Loucy (cell line): ENCODE data around the gene CACNA1I.

Experiments
- H2AFZ ChIP-seq: fragments of 200-600 bp; sonication (generic); 2 replicates; pipeline ENCODE4 v1.6.0; 2016; ENCODE audit warnings: antibody characterized with exemption, mild to moderate bottlenecking, low read length, moderate library complexity
- H3F3A ChIP-seq: fragments of 200-600 bp; 2 replicates; pipeline ENCODE4 v1.6.0; 2016; ENCODE audit warnings: antibody characterized with exemption, low read depth, mild to moderate bottlenecking
- H3K27me3 ChIP-seq: fragments of 200-600 bp; sonication (generic); 2 replicates; pipeline ENCODE4 v1.6.1; 2014; ENCODE audit warnings: low read length, mild to moderate bottlenecking; ENCODE audit not compliant: insufficient read depth, poor library complexity, severe bottlenecking
- H3K36me3 ChIP-seq: fragments of 200-600 bp; sonication (generic); 2 replicates; pipeline ENCODE4 v1.6.1; 2016; ENCODE audit warnings: low read length; ENCODE audit not compliant: insufficient read depth
- H3K4me1 ChIP-seq: fragments of 200-600 bp; sonication (generic); 2 replicates; pipeline ENCODE4 v1.5.1; 2014; ENCODE audit warnings: low read length, mild to moderate bottlenecking; ENCODE audit not compliant: insufficient read depth, poor library complexity, severe bottlenecking
- H3K4me2 ChIP-seq: fragments of 200-600 bp; sonication (generic); 2 replicates; pipeline ENCODE4 v1.6.0; 2014; ENCODE audit warnings: antibody characterized with exemption, low read length, low read depth, mild to moderate bottlenecking; ENCODE audit not compliant: poor library complexity, severe bottlenecking
- H3K4me3 ChIP-seq: fragments of 200-600 bp; sonication (generic); 2 replicates; pipeline ENCODE4 v1.5.1; 2014; ENCODE audit warnings: low read length, mild to moderate bottlenecking, mixed read lengths; ENCODE audit not compliant: poor library complexity, severe bottlenecking
- H3K79me2 ChIP-seq: fragments of 200-600 bp; sonication (generic); 2 replicates; pipeline ENCODE4 v1.6.1; 2014; ENCODE audit warnings: low read length; ENCODE audit not compliant: insufficient read depth
- H3K9ac ChIP-seq: fragments of 200-600 bp; sonication (generic); 2 replicates; pipeline ENCODE4 v1.6.0; 2014; ENCODE audit warnings: mild to moderate bottlenecking, low read depth, low read length, moderate library complexity; ENCODE audit not compliant: poor library complexity, severe bottlenecking
- H3K9me2 ChIP-seq: fragments of 200-600 bp; sonication (generic); replicated peaks from 2 replicates; pipeline ENCODE4 v1.6.1; 2016; ENCODE audit warnings: low read depth, low read length, mixed read lengths
- H3K9me3 ChIP-seq: fragments of 200-600 bp; sonication (generic); 2 replicates; pipeline ENCODE4 v1.6.1; 2014; ENCODE audit warnings: mild to moderate bottlenecking, antibody characterized with exemption, low read length, low read depth; ENCODE audit not compliant: insufficient read depth
- H4K20me1 ChIP-seq: fragments of 200-600 bp; sonication (generic); 2 replicates; pipeline ENCODE4 v1.6.0; 2014; ENCODE audit warnings: antibody characterized with exemption, low read length, mild to moderate bottlenecking; ENCODE audit not compliant: insufficient read depth, poor library complexity, severe bottlenecking
- EZH2phosphoT487 ChIP-seq: fragments of 200-600 bp; IDR thresholded peaks from 2 replicates; pipeline ENCODE4 v1.6.1; 2018; ENCODE audit warnings: antibody characterized with exemption, mild to moderate bottlenecking, moderate library complexity, borderline replicate concordance
- TF ChIP-seq, protein P1 (sequence below): fragments of 200-600 bp; sonication (generic); conservative IDR thresholded peaks from 2 replicates; pipeline ENCODE4 v1.5.1; 2014; ENCODE audit warnings: mild to moderate bottlenecking, antibody characterized with exemption, low read length

CACNA1I gene

DNA sequence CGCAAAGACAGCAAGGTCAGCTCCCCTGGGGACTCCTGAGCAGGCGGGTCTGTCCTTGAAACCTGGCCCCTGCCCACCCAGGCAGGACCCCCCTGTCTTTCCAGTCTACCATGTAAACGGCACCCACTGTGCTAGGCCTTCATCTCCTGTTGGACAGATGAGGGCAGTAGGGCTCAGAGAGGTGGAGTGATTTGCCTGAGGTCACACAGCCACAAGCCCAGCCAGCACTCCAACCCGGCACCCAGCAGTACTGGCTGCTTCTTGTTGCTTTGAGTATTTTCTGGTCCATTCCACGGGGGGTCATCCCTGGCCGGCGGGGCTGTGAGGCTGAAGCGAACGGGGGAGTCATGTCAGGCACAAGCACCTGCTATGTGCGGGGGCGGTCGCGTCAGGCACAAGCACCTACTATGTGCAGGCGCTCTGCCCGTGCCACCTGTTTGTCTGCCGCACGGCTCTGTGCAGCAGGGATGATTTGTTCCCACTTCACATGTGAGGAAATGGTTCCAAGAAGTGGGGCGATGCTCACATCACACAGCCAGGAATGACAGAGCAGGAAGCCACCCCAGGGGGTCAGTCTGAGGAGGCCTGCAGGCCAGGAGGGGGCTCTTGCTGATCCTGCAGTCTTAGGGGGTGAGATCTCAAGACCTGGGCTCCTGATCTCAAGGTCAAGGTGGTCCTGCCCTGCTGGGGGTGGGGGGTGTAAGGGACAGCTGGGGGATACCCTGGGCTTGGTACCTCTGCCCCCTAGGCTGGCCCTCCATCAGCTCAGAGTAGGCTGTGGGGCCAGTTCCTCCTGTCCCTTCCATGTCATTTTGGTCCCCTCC is 110.7 kb downstream of the CACNA1I start:
- peaks cover 12% of the 10 kb centered on the region for H3K4me1 ChIP-seq

DNA sequence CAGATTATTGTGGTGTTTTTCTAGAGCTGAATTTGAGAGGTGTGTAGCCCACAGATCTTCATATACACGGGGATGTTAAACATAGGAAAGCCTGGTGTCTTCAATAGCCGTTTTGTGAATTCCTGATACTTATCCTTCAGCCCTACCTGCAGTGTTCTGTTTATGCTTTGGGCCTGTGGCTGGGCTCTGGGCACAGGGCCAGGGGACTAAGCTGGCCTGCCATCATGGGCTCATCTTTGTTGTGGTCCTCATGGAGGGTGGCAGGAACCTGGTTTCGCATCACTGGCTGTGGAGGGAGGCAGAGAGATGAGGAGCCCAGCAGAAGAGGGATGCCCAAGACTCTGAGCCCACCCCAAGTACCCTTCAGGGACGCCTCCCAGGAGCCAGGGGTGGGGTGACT is 112.4 kb downstream of the CACNA1I start:
- TF ChIP-seq, protein P1, sequence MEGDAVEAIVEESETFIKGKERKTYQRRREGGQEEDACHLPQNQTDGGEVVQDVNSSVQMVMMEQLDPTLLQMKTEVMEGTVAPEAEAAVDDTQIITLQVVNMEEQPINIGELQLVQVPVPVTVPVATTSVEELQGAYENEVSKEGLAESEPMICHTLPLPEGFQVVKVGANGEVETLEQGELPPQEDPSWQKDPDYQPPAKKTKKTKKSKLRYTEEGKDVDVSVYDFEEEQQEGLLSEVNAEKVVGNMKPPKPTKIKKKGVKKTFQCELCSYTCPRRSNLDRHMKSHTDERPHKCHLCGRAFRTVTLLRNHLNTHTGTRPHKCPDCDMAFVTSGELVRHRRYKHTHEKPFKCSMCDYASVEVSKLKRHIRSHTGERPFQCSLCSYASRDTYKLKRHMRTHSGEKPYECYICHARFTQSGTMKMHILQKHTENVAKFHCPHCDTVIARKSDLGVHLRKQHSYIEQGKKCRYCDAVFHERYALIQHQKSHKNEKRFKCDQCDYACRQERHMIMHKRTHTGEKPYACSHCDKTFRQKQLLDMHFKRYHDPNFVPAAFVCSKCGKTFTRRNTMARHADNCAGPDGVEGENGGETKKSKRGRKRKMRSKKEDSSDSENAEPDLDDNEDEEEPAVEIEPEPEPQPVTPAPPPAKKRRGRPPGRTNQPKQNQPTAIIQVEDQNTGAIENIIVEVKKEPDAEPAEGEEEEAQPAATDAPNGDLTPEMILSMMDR = no peak
- no peak for TF ChIP-seq EZH2phosphoT487
- Histone ChIP-seq H3K79me2 (no peaks in the 10 kb centered on the region), H3K4me2 (no peak overlapping the region), H2AFZ (no peak overlapping the region), H4K20me1 (no peaks in the 10 kb centered on the region), H3K9ac (no peak overlapping the region), H3K4me1 (peaks cover 11% of the 10 kb centered on the region), H3K36me3 (no peaks in the 10 kb centered on the region), H3K27me3 (no peaks in the 10 kb centered on the region), H3K9me3 (no peaks in the 10 kb centered on the region), H3F3A (no peaks in the 10 kb centered on the region), H3K9me2 (no peaks in the 10 kb centered on the region), H3K4me3 (no peak overlapping the region)

More for the DNA sequence above, 110.7 kb downstream of the CACNA1I start:
- no peak overlapping the region for H3K9ac ChIP-seq
- no peak overlapping the region for H3K4me2 ChIP-seq
- H3K79me2 ChIP-seq = no peaks in the 10 kb centered on the region
- no peaks in the 10 kb centered on the region for H3K9me2 ChIP-seq
- no peaks in the 10 kb centered on the region for H4K20me1 ChIP-seq
- H3K9me3 ChIP-seq = no peaks in the 10 kb centered on the region
- no peaks in the 10 kb centered on the region for H3K27me3 ChIP-seq
- TF ChIP-seq EZH2phosphoT487 = no peak
- TF ChIP-seq, protein P1 = no peak
- no peaks in the 10 kb centered on the region for H3K36me3 ChIP-seq
- H2AFZ ChIP-seq = no peak overlapping the region
- H3F3A ChIP-seq = no peaks in the 10 kb centered on the region
- H3K4me3 ChIP-seq = no peak overlapping the region

DNA sequence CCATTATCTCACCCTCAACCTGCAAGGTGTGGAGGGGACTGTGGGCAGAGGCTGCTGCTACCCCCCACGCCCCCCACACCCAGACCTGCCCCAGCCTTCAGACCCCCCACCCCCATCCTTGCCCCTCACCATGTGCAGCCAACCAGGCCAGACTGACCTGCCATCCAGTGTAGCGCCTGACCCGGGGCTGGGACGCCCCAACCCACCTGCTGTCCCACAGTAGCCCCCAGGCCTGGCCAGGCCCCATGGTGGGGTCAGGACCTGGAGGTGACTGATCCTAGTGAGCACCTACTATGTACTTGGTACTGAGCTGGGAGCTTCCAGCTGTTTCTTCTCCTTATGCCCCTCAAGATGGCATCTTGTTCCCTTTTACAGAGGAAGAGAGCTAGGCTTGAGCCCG is 113.1 kb downstream of the CACNA1I start:
- Histone ChIP-seq H3K4me2 (no peak overlapping the region), H2AFZ (no peak overlapping the region), H3K36me3 (no peaks in the 10 kb centered on the region), H3K9me2 (no peaks in the 10 kb centered on the region), H4K20me1 (no peaks in the 10 kb centered on the region), H3F3A (no peaks in the 10 kb centered on the region), H3K27me3 (no peaks in the 10 kb centered on the region), H3K79me2 (no peaks in the 10 kb centered on the region), H3K4me3 (no peak overlapping the region), H3K9ac (no peak overlapping the region), H3K9me3 (no peaks in the 10 kb centered on the region), H3K4me1 (peaks cover 4% of the 10 kb centered on the region)
- TF ChIP-seq, protein P1 = no peak
- no peak for TF ChIP-seq EZH2phosphoT487
